ENCODE measurements around the gene ZNF579.

- TF ChIP-seq CREB5 (CRISPR knock-in tag; IDR thresholded peaks at IDR 0.05; ENCODE audit: low read depth), result no peak
- no peak for TF ChIP-seq ISL1 (CRISPR knock-in tag; IDR thresholded peaks at IDR 0.05)
- TF ChIP-seq, protein P1, sequence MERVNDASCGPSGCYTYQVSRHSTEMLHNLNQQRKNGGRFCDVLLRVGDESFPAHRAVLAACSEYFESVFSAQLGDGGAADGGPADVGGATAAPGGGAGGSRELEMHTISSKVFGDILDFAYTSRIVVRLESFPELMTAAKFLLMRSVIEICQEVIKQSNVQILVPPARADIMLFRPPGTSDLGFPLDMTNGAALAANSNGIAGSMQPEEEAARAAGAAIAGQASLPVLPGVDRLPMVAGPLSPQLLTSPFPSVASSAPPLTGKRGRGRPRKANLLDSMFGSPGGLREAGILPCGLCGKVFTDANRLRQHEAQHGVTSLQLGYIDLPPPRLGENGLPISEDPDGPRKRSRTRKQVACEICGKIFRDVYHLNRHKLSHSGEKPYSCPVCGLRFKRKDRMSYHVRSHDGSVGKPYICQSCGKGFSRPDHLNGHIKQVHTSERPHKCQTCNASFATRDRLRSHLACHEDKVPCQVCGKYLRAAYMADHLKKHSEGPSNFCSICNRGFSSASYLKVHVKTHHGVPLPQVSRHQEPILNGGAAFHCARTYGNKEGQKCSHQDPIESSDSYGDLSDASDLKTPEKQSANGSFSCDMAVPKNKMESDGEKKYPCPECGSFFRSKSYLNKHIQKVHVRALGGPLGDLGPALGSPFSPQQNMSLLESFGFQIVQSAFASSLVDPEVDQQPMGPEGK (CRISPR knock-in tag; IDR thresholded peaks at IDR 0.05; ENCODE audit: borderline replicate concordance), result no peak
- no peak for TF ChIP-seq RARB (CRISPR knock-in tag; IDR thresholded peaks at IDR 0.05)
- no peak for TF ChIP-seq SNAI2 (CRISPR knock-in tag; IDR thresholded peaks at IDR 0.05)
- TF ChIP-seq, protein P2, sequence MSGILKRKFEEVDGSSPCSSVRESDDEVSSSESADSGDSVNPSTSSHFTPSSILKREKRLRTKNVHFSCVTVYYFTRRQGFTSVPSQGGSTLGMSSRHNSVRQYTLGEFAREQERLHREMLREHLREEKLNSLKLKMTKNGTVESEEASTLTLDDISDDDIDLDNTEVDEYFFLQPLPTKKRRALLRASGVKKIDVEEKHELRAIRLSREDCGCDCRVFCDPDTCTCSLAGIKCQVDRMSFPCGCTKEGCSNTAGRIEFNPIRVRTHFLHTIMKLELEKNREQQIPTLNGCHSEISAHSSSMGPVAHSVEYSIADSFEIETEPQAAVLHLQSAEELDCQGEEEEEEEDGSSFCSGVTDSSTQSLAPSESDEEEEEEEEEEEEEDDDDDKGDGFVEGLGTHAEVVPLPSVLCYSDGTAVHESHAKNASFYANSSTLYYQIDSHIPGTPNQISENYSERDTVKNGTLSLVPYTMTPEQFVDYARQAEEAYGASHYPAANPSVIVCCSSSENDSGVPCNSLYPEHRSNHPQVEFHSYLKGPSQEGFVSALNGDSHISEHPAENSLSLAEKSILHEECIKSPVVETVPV (CRISPR knock-in tag; IDR thresholded peaks at IDR 0.05), result no peak
- TF ChIP-seq ZC3H10 (CRISPR knock-in tag; IDR thresholded peaks at IDR 0.05), result no peak
These were observed 34.3 kb upstream of the ZNF579 start for GRCh38 chr19:55614711-55615542.

Measured in SK-N-SH treated with all-trans-retinoic acid at 6 μM for 48 hours (cell line).